Upper lobe of left lung (tissue), 6 donors: Measurements from ENCODE around the gene IMPACT. TPM values are rescaled to one million over a fixed set of nuclear protein-coding genes. Genes with fewer than 3 reads are reported as not detected.

Experiments used
- ATAC-seq, 2 donors: fragments of 200-7000 bp; cut with Tn5 transposase; one replicate each; pipeline ENCODE4 v1.9.1; 2022; ENCODE audit warnings: mild to moderate bottlenecking in 2 of 2, moderate library complexity in 2 of 2; ENCODE audit not compliant: low FRiP score in 2 of 2
- DNase-seq, 2 donors: peaks; one replicate each; pipeline ENCODE4 v3.0.0-alpha.2; 2019 to 2020
- H3K27ac ChIP-seq, 4 donors: fragments of 200-600 bp; sonication (generic); one replicate each; pipeline ENCODE4 v1.5.1; 2016 to 2019
- H3K27me3 ChIP-seq, 4 donors: fragments of 200-600 bp; sonication (generic); one replicate each; pipeline ENCODE4 v1.5.1; 2017 to 2019
- H3K36me3 ChIP-seq, 4 donors: fragments of 200-600 bp; sonication (generic); one replicate each; pipeline ENCODE4 v1.5.1; 2016 to 2019
- H3K4me1 ChIP-seq, 4 donors: fragments of 200-600 bp; sonication (generic); one replicate each; pipeline ENCODE4 v1.5.1; 2018 to 2019
- H3K4me3 ChIP-seq, 4 donors: fragments of 200-600 bp; sonication (generic); one replicate each; pipeline ENCODE4 v1.5.1; 2017 to 2019; ENCODE audit warnings: mild to moderate bottlenecking in 2 of 4, moderate library complexity in 1 of 4
- H3K9me3 ChIP-seq, 4 donors: fragments of 200-600 bp; sonication (generic); one replicate each; pipeline ENCODE4 v1.5.1; 2018 to 2019
- EP300 ChIP-seq, 4 donors: sonication (generic); formaldehyde crosslinking; IDR thresholded peaks; one replicate each; pipeline ENCODE4 v1.5.1; 2017; ENCODE audit warnings: antibody characterized with exemption in 4 of 4, control low read depth in 2 of 4
- POLR2A ChIP-seq, 4 donors: fragments of 450-650 bp; IDR thresholded peaks; one replicate each; pipeline ENCODE4 v1.5.1; 2016 to 2017; ENCODE audit warnings: antibody characterized with exemption in 4 of 4, mild to moderate bottlenecking in 2 of 4
- POLR2AphosphoS5 ChIP-seq, 2 donors: sonication (generic); formaldehyde crosslinking; IDR thresholded peaks; one replicate each; pipeline ENCODE4 v1.5.1; 2017; ENCODE audit warnings: antibody characterized with exemption in 2 of 2
- WGBS, 2 donors: methylation state at CpG; one replicate each; pipeline ENCODE4 v1.1.5; 2017 to 2018; 5-methylcytosine and 5-hydroxymethylcytosine counted together
- total RNA-seq, 6 donors: library from RNA; depleted of rRNA in 4 of 6; stranded (reverse); fragments of >200 nt in 4 of 6; gene quantifications; one replicate each; pipeline versions ENCODE4 v1.1.0 to v1.2.1, GENCODE V29; 2016 to 2021
- TF ChIP-seq, protein P1 (sequence below), 6 experiments: fragments of 450-650 bp in 4 of 6; fragments of 200-600 bp in 2 of 6; sonication (generic) in 2 of 6; IDR thresholded peaks; one replicate each; pipeline ENCODE4 v1.5.1; 2016 to 2019; ENCODE audit warnings: antibody characterized with exemption in 6 of 6
- donor health status: DM: no; HTN: no; CAD: no; lungs with moderate emphysema.
- donor health status: DM: no; HTN: yes; CAD: no; lungs with severe emphysema.

The IMPACT gene
- total RNA-seq, 6 donors from 2014 or later = 4.6 to 40.8 (median 18.2) TPM

DNA sequence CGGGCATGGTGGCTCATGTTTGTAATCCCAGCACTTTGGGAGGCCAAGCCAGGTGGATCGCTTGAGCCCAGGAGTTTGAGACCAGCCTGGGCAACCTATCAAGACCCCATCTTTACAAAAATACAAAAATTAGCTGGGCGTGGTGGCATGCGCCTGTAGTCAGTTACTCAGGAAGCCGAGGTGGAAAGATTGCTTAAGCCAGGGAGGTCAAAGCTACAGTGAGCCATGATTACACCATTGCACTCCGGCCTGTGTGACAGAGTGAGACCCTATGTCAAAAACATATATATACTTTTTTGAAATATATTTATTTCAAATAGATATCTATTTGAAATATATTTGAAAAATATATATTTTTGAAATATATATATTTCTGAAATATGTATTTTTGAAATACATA, 39.8 kb upstream of the IMPACT start:
- Histone ChIP-seq H3K9me3 (no peaks in the 10 kb centered on the region), H3K36me3 (no peaks in the 10 kb centered on the region), H3K27ac (no peak overlapping the region), H3K4me1 (no peaks in the 10 kb centered on the region), H3K4me3 (no peak overlapping the region), H3K27me3 (no peaks in the 10 kb centered on the region)
- TF ChIP-seq, protein P1, sequence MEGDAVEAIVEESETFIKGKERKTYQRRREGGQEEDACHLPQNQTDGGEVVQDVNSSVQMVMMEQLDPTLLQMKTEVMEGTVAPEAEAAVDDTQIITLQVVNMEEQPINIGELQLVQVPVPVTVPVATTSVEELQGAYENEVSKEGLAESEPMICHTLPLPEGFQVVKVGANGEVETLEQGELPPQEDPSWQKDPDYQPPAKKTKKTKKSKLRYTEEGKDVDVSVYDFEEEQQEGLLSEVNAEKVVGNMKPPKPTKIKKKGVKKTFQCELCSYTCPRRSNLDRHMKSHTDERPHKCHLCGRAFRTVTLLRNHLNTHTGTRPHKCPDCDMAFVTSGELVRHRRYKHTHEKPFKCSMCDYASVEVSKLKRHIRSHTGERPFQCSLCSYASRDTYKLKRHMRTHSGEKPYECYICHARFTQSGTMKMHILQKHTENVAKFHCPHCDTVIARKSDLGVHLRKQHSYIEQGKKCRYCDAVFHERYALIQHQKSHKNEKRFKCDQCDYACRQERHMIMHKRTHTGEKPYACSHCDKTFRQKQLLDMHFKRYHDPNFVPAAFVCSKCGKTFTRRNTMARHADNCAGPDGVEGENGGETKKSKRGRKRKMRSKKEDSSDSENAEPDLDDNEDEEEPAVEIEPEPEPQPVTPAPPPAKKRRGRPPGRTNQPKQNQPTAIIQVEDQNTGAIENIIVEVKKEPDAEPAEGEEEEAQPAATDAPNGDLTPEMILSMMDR (IDR thresholded peaks at IDR 0.05) = no peak
- TF ChIP-seq POLR2AphosphoS5 (IDR thresholded peaks at IDR 0.05) (no peak), EP300 (IDR thresholded peaks at IDR 0.05) (no peak), POLR2A (IDR thresholded peaks at IDR 0.05) (no peak)
- WGBS, 2 donors = 64 to 82% methylated on average over 6 of the region's 6 CpGs
- DNase-seq (no peak), ATAC-seq (no peak)

DNA sequence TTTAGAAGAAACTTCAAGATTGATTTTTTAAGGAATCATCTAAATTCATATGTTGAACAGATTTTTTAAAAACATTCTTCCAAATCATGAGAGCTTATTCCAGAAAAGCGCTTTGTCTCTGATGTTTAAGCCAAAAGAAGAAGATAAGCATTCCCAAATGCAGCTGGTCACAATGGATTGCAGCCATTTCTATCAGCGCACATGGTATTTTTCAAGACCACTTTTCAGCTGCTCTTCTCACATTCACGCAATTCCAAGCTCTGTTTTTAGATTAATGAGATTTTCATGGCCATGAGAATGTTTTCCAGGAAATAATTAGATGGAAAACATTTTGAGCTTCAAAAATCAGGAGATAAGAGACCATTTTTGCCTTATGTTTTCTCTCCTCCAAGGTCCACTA, 37.5 kb upstream of the IMPACT start:
- H3K4me1 ChIP-seq = no peaks in the 10 kb centered on the region
- H3K36me3 ChIP-seq = no peaks in the 10 kb centered on the region
- no peak overlapping the region for H3K27ac ChIP-seq
- 82 to 86% methylated on average over 3 of the region's 3 CpGs for WGBS, 2 donors
- DNase-seq = no peak
- no peak overlapping the region for H3K4me3 ChIP-seq
- no peak for ATAC-seq
- TF ChIP-seq, protein P1 (IDR thresholded peaks at IDR 0.05) = no peak
- TF ChIP-seq POLR2AphosphoS5 (IDR thresholded peaks at IDR 0.05) (no peak), EP300 (IDR thresholded peaks at IDR 0.05) (no peak), POLR2A (IDR thresholded peaks at IDR 0.05) (no peak)
- H3K9me3 ChIP-seq = no peaks in the 10 kb centered on the region
- H3K27me3 ChIP-seq = no peaks in the 10 kb centered on the region

DNA sequence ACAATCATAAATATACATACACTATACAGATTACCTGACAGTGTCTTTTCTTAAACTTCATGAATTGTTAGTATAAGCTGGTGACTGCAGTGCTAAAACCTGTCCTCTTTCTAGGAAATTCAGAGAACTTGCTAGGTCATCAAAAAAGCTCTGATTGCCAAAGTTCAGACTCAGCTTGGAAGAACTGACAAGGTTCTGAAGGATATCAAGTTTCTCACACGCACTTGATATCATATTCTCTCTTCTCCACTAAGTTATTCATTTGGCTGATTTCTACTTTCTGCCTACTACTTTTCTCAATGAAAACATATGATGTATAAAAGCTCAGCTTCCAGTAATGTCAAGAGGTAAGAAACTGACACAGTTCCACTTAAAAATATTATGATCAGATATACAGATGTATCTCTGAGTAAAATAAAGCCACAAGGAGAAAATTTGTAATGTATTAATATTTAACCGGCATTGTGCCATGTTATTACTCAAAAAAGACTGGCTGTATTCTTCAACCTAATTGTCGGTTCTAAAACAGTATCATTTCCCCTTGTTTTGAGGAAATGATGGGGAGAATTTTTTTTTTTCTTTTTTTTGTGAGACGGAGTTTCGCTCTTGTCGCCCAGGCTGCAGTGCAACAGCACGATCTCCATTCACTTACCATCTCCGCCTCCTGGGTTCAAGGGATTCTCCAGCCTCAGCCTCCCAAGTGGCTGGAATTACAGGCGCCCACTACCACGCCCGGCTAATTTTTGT, 31.2 kb upstream of the IMPACT start:
- H3K36me3 ChIP-seq = no peaks in the 10 kb centered on the region
- ATAC-seq (no peak), DNase-seq (no peak)
- H3K4me1 ChIP-seq = peaks cover 4 to 15% (median 9%) of the 10 kb centered on the region in 4 donors
- no peaks in the 10 kb centered on the region for H3K9me3 ChIP-seq
- H3K4me3 ChIP-seq = no peak overlapping the region
- no peaks in the 10 kb centered on the region for H3K27me3 ChIP-seq
- 74 to 77% methylated on average over 11 of the region's 11 CpGs for WGBS, 2 donors
- TF ChIP-seq POLR2AphosphoS5 (IDR thresholded peaks at IDR 0.05) (no peak), EP300 (IDR thresholded peaks at IDR 0.05) (no peak), POLR2A (IDR thresholded peaks at IDR 0.05) (no peak)
- TF ChIP-seq, protein P1 (IDR thresholded peaks at IDR 0.05) = no peak
- no peak overlapping the region for H3K27ac ChIP-seq

DNA sequence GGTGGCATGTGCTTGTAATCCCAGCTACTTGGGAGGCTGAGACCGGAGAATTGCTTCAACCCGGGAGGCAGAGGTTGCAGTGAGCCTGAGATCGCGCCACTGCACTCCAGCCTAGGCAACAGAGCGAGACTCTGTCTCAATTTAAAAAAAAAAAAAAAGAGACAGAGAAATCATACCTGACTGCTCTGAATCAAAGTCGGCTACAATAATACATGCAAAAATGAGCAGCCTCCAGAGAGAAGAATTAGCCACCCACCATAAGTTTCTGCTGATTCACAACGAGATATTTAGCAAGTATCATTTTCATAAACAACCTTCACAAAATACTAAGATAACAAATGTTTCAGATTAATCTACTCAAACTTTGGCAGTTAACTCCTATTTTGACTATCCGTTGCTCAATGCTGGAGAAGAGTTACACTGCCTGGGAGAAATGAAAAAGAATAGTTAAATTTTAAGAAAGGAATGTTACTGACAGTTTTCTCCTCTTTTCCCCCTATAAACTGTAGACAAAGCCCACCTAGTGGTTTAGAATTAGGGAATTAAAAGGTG, 30.3 kb upstream of the IMPACT start:
- Histone ChIP-seq H3K4me3 (peak overlapping the region in 1 of 4 donors; percentile 85), H3K27ac (no peak overlapping the region)

More for the DNA sequence above, 30.3 kb upstream of the IMPACT start:
- Histone ChIP-seq H3K4me1 (peaks cover 4 to 15% (median 9%) of the 10 kb centered on the region in 4 donors), H3K27me3 (no peaks in the 10 kb centered on the region), H3K9me3 (no peaks in the 10 kb centered on the region), H3K36me3 (no peaks in the 10 kb centered on the region)
- DNase-seq (no peak), ATAC-seq (no peak)
- WGBS, 2 donors = 72 to 77% methylated on average over 8 of the region's 8 CpGs
- TF ChIP-seq, protein P1 (IDR thresholded peaks at IDR 0.05) = no peak
- no peak for TF ChIP-seq EP300 (IDR thresholded peaks at IDR 0.05)
- TF ChIP-seq POLR2A (IDR thresholded peaks at IDR 0.05) = no peak
- TF ChIP-seq POLR2AphosphoS5 (IDR thresholded peaks at IDR 0.05) = no peak
